Amygdala (tissue), 56 donors: Measurements from ENCODE around the gene ZSCAN21.
A peak's percentile ranks its signal among the peaks of the same experiment; 100 is the strongest.

Source experiments
- DNase-seq, 56 donors: peaks; one replicate each; lab custom pipeline; 2025; lab: John Stamatoyannopoulos, UW

The ZSCAN21 gene

GRCh38 chr7:100071018-100071723 lies 21.6 kb downstream of the ZSCAN21 start:
- no peak for DNase-seq

GRCh38 chr7:100072462-100072861 lies 22.9 kb downstream of the ZSCAN21 start:
- no peak for DNase-seq

GRCh38 chr7:100074841-100075240 lies 25.3 kb downstream of the ZSCAN21 start:
- DNase-seq: no peak

GRCh38 chr7:100075418-100075817 lies 25.8 kb downstream of the ZSCAN21 start:
- DNase-seq: no peak

GRCh38 chr7:100077205-100077604 lies 27.6 kb downstream of the ZSCAN21 start:
- DNase-seq: no peak

GRCh38 chr7:100079024-100079560 lies 29.5 kb downstream of the ZSCAN21 start:
- DNase-seq: peak in 40 of 56 donors; percentile 1 to 79 (median 36)

- DNase-seq: peak in 1 of 56 donors; percentile 45
These were observed 31.4 kb downstream of the ZSCAN21 start for GRCh38 chr7:100080907-100081534.

GRCh38 chr7:100081535-100082102 lies 32.0 kb downstream of the ZSCAN21 start, which contains the start of gene ZNF3:
ZNF3 (minus strand) TSS chr7:100081723; CDS start chr7:100077357, 4,366 bp downstream.
- DNase-seq: peak; percentile 87 to 100 (median 98)

- no peak for DNase-seq
These were observed 33.4 kb downstream of the ZSCAN21 start for GRCh38 chr7:100082978-100083377.

- no peak for DNase-seq
These were observed 35.9 kb downstream of the ZSCAN21 start for GRCh38 chr7:100085515-100085914.

GRCh38 chr7:100087055-100087750 lies 37.6 kb downstream of the ZSCAN21 start:
- DNase-seq: no peak

GRCh38 chr7:100088095-100088620 lies 38.6 kb downstream of the ZSCAN21 start:
- no peak for DNase-seq

- peak in 52 of 56 donors; percentile 8 to 85 (median 64) for DNase-seq
These were observed 39.3 kb downstream of the ZSCAN21 start, which contains the start of gene COPS6 for GRCh38 chr7:100088621-100089457. COPS6 (plus strand) TSS chr7:100088969; CDS start chr7:100088991, 22 bp downstream.

- no peak for DNase-seq
These were observed 40.1 kb downstream of the ZSCAN21 start for GRCh38 chr7:100089458-100090196.

- DNase-seq: no peak
These were observed 41.2 kb downstream of the ZSCAN21 start for GRCh38 chr7:100090527-100091410.

GRCh38 chr7:100091411-100092181 lies 42.0 kb downstream of the ZSCAN21 start:
- no peak for DNase-seq

- DNase-seq: no peak
These were observed 43.5 kb downstream of the ZSCAN21 start for GRCh38 chr7:100093054-100093453.
